Measurements from ENCODE around the gene ERRFI1.

ERRFI1 gene

GRCh38 chr1:8042134-8042533 is 16.0 kb upstream of the ERRFI1 start:
- no peak for DNase-seq

GRCh38 chr1:8040586-8040985 is 14.5 kb upstream of the ERRFI1 start:
- DNase-seq = no peak

- DNase-seq = no peak
These were observed 13.0 kb upstream of the ERRFI1 start for GRCh38 chr1:8039071-8039470.

GRCh38 chr1:8035289-8035688 is 9.2 kb upstream of the ERRFI1 start:
- no peak for DNase-seq

- no peak for DNase-seq
These were observed 7.2 kb upstream of the ERRFI1 start for GRCh38 chr1:8033322-8033721.

- DNase-seq = no peak
These were observed 6.3 kb upstream of the ERRFI1 start for GRCh38 chr1:8032366-8032910.

GRCh38 chr1:8031176-8031785 is 5.2 kb upstream of the ERRFI1 start:
- peak; percentile 6 for DNase-seq

GRCh38 chr1:8028571-8028910 is 2.4 kb upstream of the ERRFI1 start:
- DNase-seq = no peak

GRCh38 chr1:8027748-8028570 is 1.9 kb upstream of the ERRFI1 start:
- no peak for DNase-seq

- no peak for DNase-seq
These were observed 1.1 kb upstream of the ERRFI1 start for GRCh38 chr1:8026976-8027747.

GRCh38 chr1:8025671-8026144 is 401 bp downstream of the ERRFI1 start:
- no peak for DNase-seq

GRCh38 chr1:8025061-8025670 is 943 bp downstream of the ERRFI1 start:
- no peak for DNase-seq

GRCh38 chr1:8024329-8024728 is 1.8 kb downstream of the ERRFI1 start:
- no peak for DNase-seq

GRCh38 chr1:8023995-8024313 is 2.2 kb downstream of the ERRFI1 start:
- DNase-seq = no peak

- DNase-seq = no peak
These were observed 2.7 kb downstream of the ERRFI1 start for GRCh38 chr1:8023287-8023994.

GRCh38 chr1:8022395-8023286 is 3.5 kb downstream of the ERRFI1 start:
- DNase-seq = no peak

GRCh38 chr1:8021676-8022266 is 4.3 kb downstream of the ERRFI1 start:
- DNase-seq = no peak

- DNase-seq = no peak
These were observed 6.1 kb downstream of the ERRFI1 start for GRCh38 chr1:8020032-8020431.

GRCh38 chr1:8019229-8019620 is 6.9 kb downstream of the ERRFI1 start:
- no peak for DNase-seq

- no peak for DNase-seq
These were observed 7.4 kb downstream of the ERRFI1 start for GRCh38 chr1:8018492-8019228.
